K562 (cell line): Measurements from ENCODE around the gene ERMP1.

Source experiments
- KHSRP ChIP-seq: fragments of 450-650 bp; IDR thresholded peaks from 2 replicates; pipeline ENCODE4 v1.6.1; 2017
- PHF21A ChIP-seq: fragments of 450-650 bp; IDR thresholded peaks from 2 replicates; pipeline ENCODE4 v1.6.1; 2017; ENCODE audit warnings: low read depth, borderline replicate concordance
- SRF ChIP-seq, 2 experiments: fragments of 250-450, 450-650 bp in 1 of 2; sonication (Bioruptor Pico) in 1 of 2; sonication (generic) in 1 of 2; formaldehyde crosslinking; IDR thresholded peaks; 2 replicates each; pipeline versions ENCODE4 v1.5.0 to v1.5.1; 2020 to 2022; ENCODE audit warnings: mild to moderate bottlenecking in 1 of 2, missing genetic modification reagents in 1 of 2
- TF ChIP-seq, protein P1 (sequence below): fragments of 450-650 bp; conservative IDR thresholded peaks from 2 replicates; pipeline ENCODE4 v1.6.1; 2016; ENCODE audit warnings: missing genetic modification characterization, low read depth, mild to moderate bottlenecking, missing compliant biosample characterization, moderate library complexity

DNA sequence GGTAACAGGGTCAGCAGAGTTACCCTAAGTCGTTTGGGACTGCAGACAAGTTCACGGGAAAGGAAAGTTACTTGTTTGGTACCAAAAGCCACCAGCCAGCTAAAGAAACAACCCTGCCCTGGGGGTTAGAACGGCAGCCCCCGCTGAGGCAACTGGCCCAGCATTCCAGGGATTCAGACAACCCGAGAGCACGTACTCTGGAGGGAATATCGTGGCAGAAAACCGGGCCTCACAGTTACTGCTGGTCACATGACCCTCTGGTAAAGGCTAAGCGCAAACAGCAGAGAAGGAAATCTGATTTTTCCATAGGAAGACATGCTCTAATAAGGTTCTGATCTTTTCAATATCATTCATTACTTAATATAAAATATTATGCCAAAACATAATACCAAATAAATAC, 35.3 kb upstream of the ERMP1 start:
- TF ChIP-seq SRF (CRISPR knock-in tag; IDR thresholded peaks at IDR 0.05) = no peak
- TF ChIP-seq PHF21A = no peak
- no peak for TF ChIP-seq KHSRP
- TF ChIP-seq, protein P1, sequence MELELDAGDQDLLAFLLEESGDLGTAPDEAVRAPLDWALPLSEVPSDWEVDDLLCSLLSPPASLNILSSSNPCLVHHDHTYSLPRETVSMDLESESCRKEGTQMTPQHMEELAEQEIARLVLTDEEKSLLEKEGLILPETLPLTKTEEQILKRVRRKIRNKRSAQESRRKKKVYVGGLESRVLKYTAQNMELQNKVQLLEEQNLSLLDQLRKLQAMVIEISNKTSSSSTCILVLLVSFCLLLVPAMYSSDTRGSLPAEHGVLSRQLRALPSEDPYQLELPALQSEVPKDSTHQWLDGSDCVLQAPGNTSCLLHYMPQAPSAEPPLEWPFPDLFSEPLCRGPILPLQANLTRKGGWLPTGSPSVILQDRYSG (tag) = no peak
